ENCODE measurements around the gene GSE1.

DNA sequence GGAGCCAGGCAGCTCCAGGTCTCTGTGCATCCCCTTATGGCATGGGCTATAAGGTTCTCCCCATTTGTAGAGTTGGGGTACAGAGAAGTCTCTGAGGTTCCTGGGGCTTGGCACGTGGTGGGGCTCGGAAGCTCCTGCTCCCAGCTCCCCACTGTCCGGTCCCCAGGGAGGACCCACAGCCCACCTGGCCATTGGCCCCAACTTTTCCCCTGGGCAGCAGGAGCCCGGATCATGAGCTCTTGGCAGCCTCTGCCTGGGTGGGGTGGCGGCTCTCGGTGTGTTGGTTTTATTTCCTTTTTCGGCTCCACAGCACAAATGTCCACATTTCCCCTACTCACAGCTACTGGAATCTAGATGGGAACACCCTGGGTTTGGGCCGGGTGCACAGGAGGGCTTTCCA is 30.5 kb downstream of the GSE1 start:
- no peak for TF ChIP-seq CTCF (IDR thresholded peaks at IDR 0.05)
- TF ChIP-seq ZFX (IDR thresholded peaks at IDR 0.05; ENCODE audit: borderline replicate concordance), result no peak
